Esophagus squamous epithelium (tissue), 5 donors: ENCODE results near the gene ZBTB46. TPM values are rescaled to one million over a fixed set of nuclear protein-coding genes. Genes with fewer than 3 reads are reported as not detected.

Experiments used
- DNase-seq: peaks from one replicate; lab custom pipeline; 2025; lab: John Stamatoyannopoulos, UW
- H3K27ac ChIP-seq, 4 donors: fragments of 200-600 bp; sonication (generic); one replicate each; pipeline ENCODE4 v1.5.1; 2016 to 2019; ENCODE audit warnings: mild to moderate bottlenecking in 1 of 4
- H3K27me3 ChIP-seq, 4 donors: fragments of 200-600 bp; sonication (generic); 1 replicate in 3 of 4; 2 replicates in 1 of 4; pipeline versions ENCODE4 v1.5.1 to v1.6.0; 2017 to 2021; ENCODE audit warnings: antibody characterized with exemption in 1 of 4
- H3K36me3 ChIP-seq, 3 donors: fragments of 200-600 bp; sonication (generic); one replicate each; pipeline ENCODE4 v1.5.1; 2016 to 2019
- H3K4me1 ChIP-seq, 3 donors: fragments of 200-600 bp; sonication (generic); one replicate each; pipeline ENCODE4 v1.5.1; 2017 to 2019
- H3K4me3 ChIP-seq, 4 donors: fragments of 200-600 bp; sonication (generic); 1 replicate in 3 of 4; 2 replicates in 1 of 4; pipeline ENCODE4 v1.5.1; 2016 to 2019; ENCODE audit warnings: mild to moderate bottlenecking in 2 of 4, moderate library complexity in 1 of 4
- H3K9me3 ChIP-seq, 3 donors: fragments of 200-600 bp; sonication (generic); one replicate each; pipeline ENCODE4 v1.5.1; 2016 to 2019
- CTCF ChIP-seq, 6 experiments: fragments of 450-650 bp in 4 of 6; fragments of 200-600 bp in 2 of 6; sonication (generic) in 2 of 6; IDR thresholded peaks; one replicate each; pipeline ENCODE4 v1.5.1; 2016 to 2019; ENCODE audit warnings: antibody characterized with exemption in 6 of 6, mild to moderate bottlenecking in 4 of 6, moderate library complexity in 4 of 6
- POLR2A ChIP-seq, 4 donors: fragments of 450-650 bp; IDR thresholded peaks; one replicate each; pipeline ENCODE4 v1.6.1; 2017; ENCODE audit warnings: antibody characterized with exemption in 4 of 4, mild to moderate bottlenecking in 4 of 4, moderate library complexity in 3 of 4
- WGBS, 2 donors: methylation state at CpG; one replicate each; pipeline ENCODE4 v1.1.5; 2018; 5-methylcytosine and 5-hydroxymethylcytosine counted together
- intact Hi-C: fragments of 100-400 bp; cut with DNase I; formaldehyde crosslinking; loops from one replicate; pipeline ENCODE4 v1.15.0; 2022
- total RNA-seq, 4 donors: library from RNA; depleted of rRNA; stranded (reverse); fragments of >200 nt; gene quantifications; one replicate each; pipeline ENCODE4 v1.1.0, GENCODE V29; 2016
- donor health status: DM: yes; HTN: yes; CAD: no.

The ZBTB46 gene
- total RNA-seq, 4 donors from 2014 or later: 0.79 to 4.2 (median 2.0) TPM

GRCh38 chr20:63835021-63835858 is 4.2 kb upstream of the ZBTB46 start:
- Histone ChIP-seq H3K9me3 (no peaks in the 10 kb centered on the region), H3K27ac (peak overlapping the region; percentile 21 to 86 (median 70)), H3K36me3 (no peaks in the 10 kb centered on the region), H3K4me3 (peak overlapping the region in 2 of 4 donors; percentile 9 to 24), H3K4me1 (peaks cover 13 to 45% (median 16%) of the 10 kb centered on the region in 3 donors), H3K27me3 (peaks cover 0 to 32% (median 0%) of the 10 kb centered on the region in 4 donors)
- TF ChIP-seq POLR2A (IDR thresholded peaks at IDR 0.05): no peak
- TF ChIP-seq CTCF (IDR thresholded peaks at IDR 0.05): no peak
- intact Hi-C loops: no loop called here
- WGBS, 2 donors: 61% methylated on average over 5 of the region's 21 CpGs; no CpG with 5 or more reads in 1 of the 2 donors
- peak; percentile 52 for DNase-seq

- H3K36me3 ChIP-seq: no peaks in the 10 kb centered on the region
- peaks cover 15 to 52% (median 24%) of the 10 kb centered on the region in 3 donors for H3K4me1 ChIP-seq
- no peak overlapping the region for H3K4me3 ChIP-seq
- intact Hi-C loops: no loop called here
- TF ChIP-seq POLR2A (IDR thresholded peaks at IDR 0.05) (no peak), CTCF (IDR thresholded peaks at IDR 0.05) (no peak)
- 58 to 83% methylated on average over 2 to 4 of the region's 9 CpGs for WGBS, 2 donors
- H3K9me3 ChIP-seq: no peaks in the 10 kb centered on the region
- peak overlapping the region; percentile 21 to 86 (median 70) for H3K27ac ChIP-seq
- DNase-seq: no peak
- H3K27me3 ChIP-seq: peaks cover 0 to 40% (median 0%) of the 10 kb centered on the region in 4 donors
These were observed 3.4 kb upstream of the ZBTB46 start for GRCh38 chr20:63834491-63834880.

GRCh38 chr20:63833776-63834490 is 2.9 kb upstream of the ZBTB46 start:
- no peak for TF ChIP-seq POLR2A (IDR thresholded peaks at IDR 0.05)
- no peak for TF ChIP-seq CTCF (IDR thresholded peaks at IDR 0.05)
- Histone ChIP-seq H3K4me3 (no peak overlapping the region), H3K4me1 (peaks cover 20 to 58% (median 27%) of the 10 kb centered on the region in 3 donors), H3K36me3 (no peaks in the 10 kb centered on the region), H3K27me3 (peaks cover 0 to 46% (median 0%) of the 10 kb centered on the region in 4 donors), H3K27ac (peak overlapping the region in 3 of 4 donors; percentile 61 to 86 (median 80)), H3K9me3 (no peaks in the 10 kb centered on the region)
- DNase-seq: no peak
- whole genome bisulfite sequencing, 2 donors: 64 to 74% methylated on average over 10 to 18 of the region's 20 CpGs
- intact Hi-C loops: no loop called here

- peak overlapping the region; percentile 48 to 79 (median 60) for H3K4me3 ChIP-seq
- H3K27me3 ChIP-seq: peaks cover 0 to 58% (median 0%) of the 10 kb centered on the region in 4 donors
- peaks cover 27 to 63% (median 27%) of the 10 kb centered on the region in 3 donors for H3K4me1 ChIP-seq
- no peak for DNase-seq
- no CpG with 5 or more reads among the region's 76 CpGs for WGBS, 2 donors
- H3K9me3 ChIP-seq: no peaks in the 10 kb centered on the region
- H3K36me3 ChIP-seq: no peaks in the 10 kb centered on the region
- H3K27ac ChIP-seq: peak overlapping the region; percentile 21 to 80 (median 54)
- TF ChIP-seq CTCF (IDR thresholded peaks at IDR 0.05) (no peak), POLR2A (IDR thresholded peaks at IDR 0.05) (no peak)
- intact Hi-C loops: no loop called here
These were observed 1.1 kb upstream of the ZBTB46 start for GRCh38 chr20:63831993-63832686.
